HUDEP-2 (cell line): Measurements from ENCODE around the gene CNPY1.

Source experiments
- DNase-seq, 76 experiments: peaks; one replicate each; lab custom pipeline; 2025; ENCODE audit not compliant: unreplicated experiment in 76 of 76; lab: John Stamatoyannopoulos, UW

The CNPY1 gene

GRCh38 chr7:155560196-155560885, 14.0 kb upstream of the CNPY1 start:
- no peak for DNase-seq

- no peak for DNase-seq
Measured at GRCh38 chr7:155559519-155560108, 13.3 kb upstream of the CNPY1 start.

- DNase-seq: no peak
Measured at GRCh38 chr7:155558961-155559360, 12.6 kb upstream of the CNPY1 start.

- no peak for DNase-seq
Measured at GRCh38 chr7:155558351-155558750, 12.0 kb upstream of the CNPY1 start.

- no peak for DNase-seq
Measured at GRCh38 chr7:155557778-155558177, 11.4 kb upstream of the CNPY1 start.

- DNase-seq: no peak
Measured at GRCh38 chr7:155556763-155557162, 10.4 kb upstream of the CNPY1 start.

GRCh38 chr7:155555116-155555695, 8.8 kb upstream of the CNPY1 start:
- no peak for DNase-seq

GRCh38 chr7:155553871-155554270, 7.5 kb upstream of the CNPY1 start:
- DNase-seq: no peak

GRCh38 chr7:155551785-155552611, 5.6 kb upstream of the CNPY1 start:
- DNase-seq: no peak

- DNase-seq: no peak
Measured at GRCh38 chr7:155550916-155551315, 4.6 kb upstream of the CNPY1 start.

GRCh38 chr7:155549226-155549625, 2.9 kb upstream of the CNPY1 start:
- no peak for DNase-seq

- DNase-seq: no peak
Measured at GRCh38 chr7:155547161-155547791, 917 bp upstream of the CNPY1 start.

- DNase-seq: no peak
Measured at GRCh38 chr7:155545348-155545747, 1.0 kb downstream of the CNPY1 start.

- DNase-seq: no peak
Measured at GRCh38 chr7:155544485-155544884, 1.9 kb downstream of the CNPY1 start.

- no peak for DNase-seq
Measured at GRCh38 chr7:155543926-155544325, 2.4 kb downstream of the CNPY1 start.

- DNase-seq: no peak
Measured at GRCh38 chr7:155543011-155543876, 3.1 kb downstream of the CNPY1 start.

GRCh38 chr7:155541986-155542675, 4.2 kb downstream of the CNPY1 start:
- DNase-seq: no peak

- DNase-seq: no peak
Measured at GRCh38 chr7:155540553-155540952, 5.8 kb downstream of the CNPY1 start.

GRCh38 chr7:155538293-155538692, 8.1 kb downstream of the CNPY1 start:
- no peak for DNase-seq
